GM12865 (cell line): Measurements from ENCODE around the gene PLSCR3.

ENCODE experiments used
- DNase-seq: peaks from one replicate; pipeline ENCODE4 v3.0.0; 2010; ENCODE audit warnings: low read depth
- H3K4me3 ChIP-seq: 2 replicates; pipeline ENCODE4 v1.5.1; 2011; ENCODE audit warnings: mild to moderate bottlenecking, low read depth, low read length, control low read depth
- TF ChIP-seq, protein P1 (sequence below): IDR thresholded peaks from 2 replicates; pipeline ENCODE4 v1.5.1; 2011; ENCODE audit warnings: low read length, control low read depth, low read depth, inconsistent platforms; ENCODE audit not compliant: insufficient read depth; ENCODE audit errors: missing control alignments

PLSCR3 gene

GRCh38 chr17:7407485-7408251 is 13.3 kb upstream of the PLSCR3 start, which contains the start of gene NLGN2:
NLGN2 (plus strand) TSS chr17:7407845; CDS start chr17:7408256, 411 bp downstream.
- TF ChIP-seq, protein P1, sequence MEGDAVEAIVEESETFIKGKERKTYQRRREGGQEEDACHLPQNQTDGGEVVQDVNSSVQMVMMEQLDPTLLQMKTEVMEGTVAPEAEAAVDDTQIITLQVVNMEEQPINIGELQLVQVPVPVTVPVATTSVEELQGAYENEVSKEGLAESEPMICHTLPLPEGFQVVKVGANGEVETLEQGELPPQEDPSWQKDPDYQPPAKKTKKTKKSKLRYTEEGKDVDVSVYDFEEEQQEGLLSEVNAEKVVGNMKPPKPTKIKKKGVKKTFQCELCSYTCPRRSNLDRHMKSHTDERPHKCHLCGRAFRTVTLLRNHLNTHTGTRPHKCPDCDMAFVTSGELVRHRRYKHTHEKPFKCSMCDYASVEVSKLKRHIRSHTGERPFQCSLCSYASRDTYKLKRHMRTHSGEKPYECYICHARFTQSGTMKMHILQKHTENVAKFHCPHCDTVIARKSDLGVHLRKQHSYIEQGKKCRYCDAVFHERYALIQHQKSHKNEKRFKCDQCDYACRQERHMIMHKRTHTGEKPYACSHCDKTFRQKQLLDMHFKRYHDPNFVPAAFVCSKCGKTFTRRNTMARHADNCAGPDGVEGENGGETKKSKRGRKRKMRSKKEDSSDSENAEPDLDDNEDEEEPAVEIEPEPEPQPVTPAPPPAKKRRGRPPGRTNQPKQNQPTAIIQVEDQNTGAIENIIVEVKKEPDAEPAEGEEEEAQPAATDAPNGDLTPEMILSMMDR, result no peak
- no peak within 1 kb of the TSS for H3K4me3 ChIP-seq
- DNase-seq, result no peak

- no peak for DNase-seq
- TF ChIP-seq, protein P1, result no peak
- no peak overlapping the region for H3K4me3 ChIP-seq
Observed at GRCh38 chr17:7407082-7407481, 12.8 kb upstream of the PLSCR3 start.

- no peak for DNase-seq
- H3K4me3 ChIP-seq, result no peak overlapping the region
- TF ChIP-seq, protein P1, result no peak
Observed at GRCh38 chr17:7406235-7406825, 12.0 kb upstream of the PLSCR3 start.

DNA sequence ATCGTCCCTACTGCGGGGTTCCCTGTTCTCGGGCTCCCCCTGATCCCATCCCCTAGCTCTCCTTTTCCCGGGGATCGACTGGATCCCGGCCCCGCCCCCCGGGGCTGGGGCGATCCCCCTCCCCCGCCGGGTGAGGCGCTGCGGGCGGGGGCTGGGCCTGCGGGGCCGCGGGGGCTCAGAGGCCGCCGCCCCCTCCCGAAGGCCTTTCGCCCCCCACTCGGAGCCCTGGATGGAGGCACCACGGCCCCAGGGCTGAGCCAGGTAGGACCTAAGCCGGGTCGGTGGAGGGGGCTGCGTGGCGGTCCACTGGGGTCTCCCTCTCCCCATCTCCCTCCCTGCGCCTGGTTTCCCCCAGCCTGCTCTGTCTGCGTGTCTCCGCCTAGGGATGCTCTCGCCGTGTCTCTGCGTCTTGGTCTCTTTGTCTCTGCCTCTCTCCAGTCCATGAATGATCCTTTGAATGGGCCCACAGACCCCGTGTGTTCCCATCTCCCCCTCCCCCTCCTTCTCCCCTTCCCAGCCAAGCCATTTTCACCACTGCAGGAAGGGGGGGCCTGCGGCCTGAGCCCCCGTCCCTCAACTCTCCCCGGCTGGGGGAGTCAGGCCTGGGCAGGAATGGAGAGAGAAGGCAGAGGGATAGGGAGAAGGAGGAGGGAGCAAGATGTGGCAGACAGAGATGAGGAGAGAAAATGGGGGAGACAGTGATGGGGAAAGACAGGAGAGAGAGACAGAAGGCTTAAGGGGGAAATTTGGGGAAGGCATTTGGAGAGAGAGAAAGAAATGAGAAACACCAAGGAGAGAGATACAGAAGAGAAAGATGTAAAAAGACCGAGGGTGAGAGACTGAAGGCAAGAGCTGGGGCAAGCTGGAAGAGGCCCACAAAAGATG is 11.3 kb upstream of the PLSCR3 start:
- no peak for DNase-seq
- H3K4me3 ChIP-seq, result peak overlapping the region; percentile 69; the same call in 1 of the 2 replicates
- TF ChIP-seq, protein P1, result no peak

DNA sequence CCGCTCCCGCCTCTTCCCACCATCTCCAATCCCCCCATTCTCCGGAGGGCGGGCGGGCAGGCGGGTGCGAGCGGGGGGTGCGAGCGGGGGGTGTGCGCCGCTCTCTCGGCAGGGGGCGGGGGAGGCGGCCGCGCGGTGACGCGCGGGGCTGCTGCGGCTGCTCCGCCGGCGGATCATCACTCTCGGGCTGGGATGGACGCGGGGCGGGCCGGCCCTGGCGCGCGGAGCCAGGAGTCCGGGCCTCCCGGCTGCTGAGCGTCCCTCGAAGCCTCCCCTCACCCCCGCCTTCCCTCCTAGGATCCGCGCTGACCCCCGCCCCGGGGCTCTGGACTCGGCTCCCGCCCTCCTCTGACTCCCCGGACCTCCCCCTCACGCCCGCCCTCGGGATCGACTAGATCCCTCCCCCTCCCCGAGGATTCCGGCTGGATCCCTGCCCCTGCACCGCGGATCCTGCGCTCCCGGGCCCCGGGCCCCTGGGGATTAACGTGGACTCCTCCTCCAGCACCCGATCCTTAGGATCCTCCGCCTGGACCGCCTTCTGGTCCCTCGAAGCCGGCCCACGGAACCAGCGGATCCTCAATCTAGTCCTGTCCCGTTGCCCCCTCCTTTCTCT is 10.5 kb upstream of the PLSCR3 start:
- H3K4me3 ChIP-seq, result peak overlapping the region; percentile 69
- TF ChIP-seq, protein P1, result no peak
- no peak for DNase-seq

- peak within 1 kb of the TSS; percentile 69 for H3K4me3 ChIP-seq
- peak; percentile 99 for DNase-seq
- TF ChIP-seq, protein P1, result no peak
Observed at GRCh38 chr17:7403977-7404736, 9.8 kb upstream of the PLSCR3 start, which contains the start of gene TMEM256. TMEM256 (minus strand) TSS chr17:7404097; CDS start chr17:7404084, 13 bp downstream.
